Fibroblast of skin of back (primary cell): ENCODE measurements around the gene CCDC200.
"Not testable (repeated sequence)": the region's sequence is repeated elsewhere in the genome, so short reads cannot be mapped to it uniquely, and the experiment has no call there.

ENCODE experiments used
- DNase-seq: peaks from one replicate; pipeline ENCODE4 v3.0.0-alpha.2; 2013

Gene CCDC200

DNA sequence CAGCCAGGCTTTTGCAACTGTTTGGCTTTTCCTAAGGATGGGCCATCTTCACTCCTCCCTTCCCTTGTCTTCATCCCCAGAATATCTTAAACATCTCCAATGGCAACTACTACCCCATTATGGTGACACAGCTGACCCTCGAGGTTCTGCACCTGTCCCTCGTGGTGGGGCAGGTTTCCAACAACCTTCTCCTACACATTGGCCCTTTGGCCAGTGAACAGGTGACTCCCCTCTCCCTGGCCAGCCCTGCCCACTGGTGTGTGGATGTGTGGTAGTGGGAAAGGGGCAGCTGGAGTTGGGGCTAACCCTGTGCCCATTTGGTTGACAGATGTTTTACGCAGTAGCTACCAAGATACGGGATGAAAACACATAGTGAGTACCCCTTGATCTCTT, 12.1 kb downstream of the CCDC200 start:
- no peak for DNase-seq

DNA sequence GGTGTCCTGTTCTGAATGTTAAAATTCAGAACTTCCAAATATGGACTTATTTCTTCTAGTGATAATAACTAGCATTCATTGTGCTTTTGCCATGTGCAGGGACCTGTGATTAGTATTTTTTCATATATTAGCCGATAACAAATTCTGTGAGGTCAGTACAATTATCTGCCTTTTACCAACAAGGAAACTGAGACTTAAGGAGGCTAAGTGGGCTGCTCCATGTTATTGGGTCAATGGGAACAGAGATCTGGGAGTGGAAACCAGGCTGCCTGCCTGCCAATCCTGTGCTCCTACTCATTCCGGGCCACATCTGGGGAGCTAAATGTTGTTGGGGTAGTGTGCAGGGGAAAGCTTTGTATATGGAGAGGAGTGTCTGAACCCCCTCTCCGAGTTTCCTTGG, 13.1 kb downstream of the CCDC200 start:
- DNase-seq: no peak

DNA sequence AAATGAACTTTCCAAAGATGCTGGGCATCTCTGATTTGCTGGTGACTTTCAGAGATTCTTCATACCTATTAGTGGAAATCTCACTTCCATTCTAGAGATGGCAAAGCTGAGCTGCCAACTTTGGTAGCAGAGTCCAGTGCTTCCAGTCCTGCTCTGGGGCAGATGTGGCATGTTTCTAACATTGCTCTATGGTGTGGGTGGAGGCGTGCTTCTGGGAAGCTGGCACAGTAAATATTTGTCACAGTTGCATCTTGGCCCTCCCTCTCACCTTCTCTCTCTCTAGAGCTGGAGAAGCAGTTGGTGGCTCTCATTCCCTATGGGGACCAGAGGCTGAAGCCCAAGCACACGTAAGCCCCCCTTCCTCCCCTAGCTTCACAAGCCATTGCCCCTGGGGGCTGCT, 14.9 kb downstream of the CCDC200 start:
- DNase-seq: no peak

DNA sequence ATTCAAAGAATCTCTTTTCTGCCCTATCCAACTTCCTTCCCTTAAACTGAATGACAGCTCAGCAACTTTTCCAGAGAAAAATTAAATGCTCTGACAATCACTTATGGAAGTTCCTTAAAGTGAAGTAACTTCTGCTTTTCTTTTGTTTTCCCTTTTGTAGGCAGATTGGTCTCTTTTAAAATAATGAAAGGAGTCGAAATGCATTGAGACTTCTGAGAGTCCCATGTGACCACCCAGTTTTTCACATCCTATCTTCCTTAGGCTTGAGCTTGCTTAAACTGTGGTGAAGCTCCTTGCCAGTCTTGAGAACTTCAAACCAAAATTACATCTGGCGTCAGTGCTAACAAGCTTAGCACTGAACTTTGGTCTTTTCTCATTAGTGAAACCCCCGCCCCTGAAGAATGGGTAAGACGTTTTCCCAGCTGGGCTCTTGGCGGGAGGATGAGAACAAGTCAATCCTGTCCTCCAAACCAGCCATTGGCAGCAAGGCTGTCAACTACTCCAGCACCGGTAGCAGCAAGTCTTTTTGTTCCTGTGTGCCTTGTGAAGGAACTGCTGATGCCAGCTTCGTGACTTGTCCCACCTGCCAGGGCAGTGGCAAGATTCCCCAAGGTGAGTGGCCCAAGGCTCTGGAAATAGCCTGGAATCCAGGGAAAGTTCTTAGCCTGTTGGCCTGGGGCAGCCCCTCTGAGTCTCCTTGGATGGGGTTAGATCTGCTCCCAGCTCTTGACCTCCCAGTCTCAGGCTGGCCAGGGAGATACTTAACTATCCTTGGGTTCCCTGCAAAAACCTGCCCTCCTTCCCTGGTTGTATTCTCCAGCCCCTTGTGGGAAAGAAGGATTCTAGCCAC, 15.6 kb downstream of the CCDC200 start:
- no peak for DNase-seq

DNA sequence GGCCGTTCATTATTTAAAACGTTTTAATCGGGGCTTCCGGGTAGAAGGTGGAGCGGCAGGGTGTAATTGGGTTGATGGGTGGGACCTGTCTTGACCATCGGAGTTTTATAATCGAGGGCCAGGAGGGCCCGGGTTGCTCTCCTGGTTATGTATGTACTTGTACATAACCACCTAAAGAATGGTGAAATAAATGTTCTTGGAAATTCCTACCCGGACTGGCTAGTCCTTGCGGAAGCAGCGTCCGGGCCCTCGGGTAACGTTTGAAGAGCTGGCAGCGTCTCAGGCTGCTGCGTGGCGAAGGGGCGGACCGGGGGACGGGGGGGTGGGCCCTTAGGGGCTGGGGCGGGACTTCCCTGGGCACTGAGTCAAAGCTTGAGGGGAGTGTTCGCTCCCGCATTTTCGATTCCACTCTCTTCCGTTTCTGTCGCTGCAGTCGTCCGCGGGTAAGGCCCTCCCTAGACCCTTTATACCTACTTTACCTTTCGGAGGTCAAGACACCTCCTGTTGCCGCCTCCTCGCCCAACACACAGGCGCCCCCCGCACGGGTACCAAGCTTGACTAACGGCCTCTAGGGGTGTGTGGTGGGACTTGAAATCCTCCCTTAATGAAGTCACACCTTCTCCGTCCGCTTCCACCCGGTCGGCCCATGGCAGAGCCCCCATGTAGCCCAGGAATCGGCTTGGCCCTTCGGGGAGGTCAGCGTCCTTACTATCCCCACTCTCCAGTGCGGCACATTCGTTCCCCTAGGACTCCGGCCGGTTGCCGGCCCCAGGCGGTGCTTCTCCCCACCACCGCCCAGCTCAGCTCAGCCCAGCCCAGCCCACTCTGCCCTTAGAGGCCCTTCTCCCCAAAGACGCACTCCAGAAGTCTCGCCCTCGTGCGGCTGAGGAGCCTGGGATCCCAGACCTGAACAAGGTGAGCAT, 16.7 kb downstream of the CCDC200 start, which contains the start of gene TMEM106A:
TSS of gene TMEM106A (plus strand) at position 396 of the 923 bp plus-strand sequence. CDS start 1,167 bp downstream, outside the sequence.
- DNase-seq: peak; percentile 87

DNA sequence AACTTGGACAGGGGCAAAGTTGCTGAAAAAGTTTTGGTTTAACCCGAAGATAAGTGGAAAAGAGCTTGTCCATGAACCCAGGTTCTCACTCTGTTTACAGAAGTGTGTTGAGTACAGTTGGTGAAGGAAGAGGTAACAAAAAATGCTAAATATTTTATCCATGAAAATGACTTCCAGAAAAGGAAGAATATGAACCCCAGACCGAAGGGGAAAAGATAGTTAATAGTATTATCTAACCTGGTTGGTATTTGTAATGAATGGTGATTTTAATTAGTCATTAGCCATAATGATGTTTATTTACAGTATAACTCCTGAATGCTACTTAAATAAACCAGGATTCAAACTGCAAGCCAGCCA, 17.3 kb downstream of the CCDC200 start:
- no peak for DNase-seq

- no peak for DNase-seq
These were observed 17.8 kb downstream of the CCDC200 start for GRCh38 chr17:43210576-43210975.

DNA sequence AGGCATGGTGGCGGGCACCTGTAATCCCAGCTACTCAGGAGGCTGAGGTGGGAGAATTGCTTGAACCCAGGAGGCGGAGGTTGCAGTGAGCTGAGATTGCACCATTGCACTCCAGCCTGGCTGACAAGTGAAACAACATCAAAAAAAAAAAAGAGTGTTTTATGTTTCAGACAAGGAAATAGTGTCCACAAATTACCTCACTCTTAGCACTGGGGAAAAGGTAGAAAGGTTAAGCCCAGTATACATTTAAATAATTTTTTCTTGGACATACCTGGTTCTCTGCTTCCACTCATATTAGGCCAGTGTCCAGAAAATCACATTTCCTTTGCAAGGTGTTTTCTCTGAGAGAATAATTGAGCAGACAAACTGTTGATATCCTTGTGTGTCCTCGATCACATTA, 25.4 kb downstream of the CCDC200 start:
- DNase-seq: not testable (repeated sequence)

GRCh38 chr17:43200127-43200526, 28.3 kb downstream of the CCDC200 start:
- peak; percentile 8 for DNase-seq

DNA sequence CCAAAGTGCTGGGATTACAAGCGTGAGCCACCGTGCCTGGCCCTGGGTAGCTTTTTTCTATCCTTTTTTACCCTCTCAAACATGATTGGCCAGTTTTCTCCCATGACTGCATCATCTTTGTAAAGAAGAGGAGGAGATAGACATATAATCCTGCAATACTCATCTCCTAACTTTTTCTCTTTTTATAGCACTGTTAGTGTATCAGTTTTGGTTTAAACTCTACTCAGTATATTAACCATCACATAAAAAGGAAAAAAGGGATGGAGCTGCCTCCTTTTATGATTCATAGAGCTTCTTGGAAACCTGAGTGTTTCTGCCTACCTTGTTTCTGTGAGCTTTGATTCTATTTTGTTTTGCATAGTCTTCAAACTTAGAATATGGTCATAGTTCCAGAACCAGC, 28.8 kb downstream of the CCDC200 start:
- DNase-seq: no peak

- no peak for DNase-seq
These were observed 35.2 kb downstream of the CCDC200 start for GRCh38 chr17:43193251-43193650.

GRCh38 chr17:43186656-43187055, 41.8 kb downstream of the CCDC200 start:
- not testable (repeated sequence) for DNase-seq

- DNase-seq: no peak
These were observed 44.5 kb downstream of the CCDC200 start for GRCh38 chr17:43183921-43184320.

DNA sequence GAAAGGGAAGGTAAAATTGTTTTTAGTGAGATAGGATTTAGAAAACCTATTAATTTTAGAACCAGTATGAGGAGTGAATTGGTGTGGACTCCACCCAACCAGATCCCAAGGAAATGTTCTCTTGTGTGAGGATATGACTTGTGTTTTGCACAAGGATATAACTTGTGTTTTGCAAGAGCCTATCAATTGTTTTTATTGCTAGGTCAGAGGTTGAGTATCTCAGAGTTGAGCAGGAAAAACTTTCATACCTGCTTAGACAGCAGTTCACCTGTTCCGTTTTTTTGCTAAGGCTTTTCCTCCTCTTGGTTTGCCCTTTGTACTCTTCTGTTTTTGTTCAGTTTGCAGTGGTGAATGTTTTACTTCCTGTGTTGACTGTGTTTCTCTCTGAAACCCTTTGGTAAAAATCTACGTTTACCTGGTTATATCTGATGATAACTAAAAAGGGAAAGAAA, 52.3 kb downstream of the CCDC200 start:
- DNase-seq: no peak

DNA sequence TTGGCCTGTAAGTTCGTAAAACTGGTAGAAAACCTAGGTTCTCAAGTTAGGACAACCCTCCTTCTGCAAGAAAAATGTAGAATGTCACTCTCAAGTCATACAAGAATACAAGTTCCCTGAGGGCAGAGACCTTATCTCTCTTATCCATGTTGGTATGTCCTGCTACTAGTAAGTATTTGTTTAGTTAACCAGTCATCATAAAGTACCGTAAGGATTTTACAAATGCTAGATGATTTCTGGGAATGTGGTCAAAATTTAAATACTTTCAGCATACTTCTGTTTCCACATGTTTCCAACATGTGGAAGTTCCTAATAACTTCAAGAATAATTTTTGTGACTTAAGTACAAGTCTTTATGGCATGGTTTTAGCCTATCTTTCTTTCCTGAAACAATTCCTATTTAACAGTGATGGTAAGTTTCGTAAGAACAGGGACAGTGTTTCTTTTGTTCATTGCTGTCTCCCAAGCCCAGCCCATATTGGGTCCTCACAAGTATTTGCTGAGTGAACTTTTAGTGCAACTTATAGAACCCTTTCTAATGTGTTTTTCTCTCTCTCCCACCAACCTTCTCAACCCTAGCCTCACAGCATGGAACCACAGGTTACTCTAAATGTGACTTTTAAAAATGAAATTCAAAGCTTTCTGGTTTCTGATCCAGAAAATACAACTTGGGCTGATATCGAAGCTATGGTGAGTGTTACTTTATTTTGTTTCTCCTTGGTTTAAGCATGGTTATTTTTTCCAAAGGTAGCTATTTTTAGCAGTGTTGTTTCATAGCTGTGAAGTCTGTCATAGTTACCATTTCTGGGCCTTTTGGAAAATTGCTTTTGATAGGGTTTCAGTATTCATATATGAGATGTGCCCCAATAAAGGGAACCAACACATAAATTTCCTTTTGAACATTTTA, 53.0 kb downstream of the CCDC200 start:
- DNase-seq: peak; percentile 92

- peak; percentile 93 for DNase-seq
These were observed 56.6 kb downstream of the CCDC200 start for GRCh38 chr17:43171586-43172487.
